GM12892 (cell line): Measurements from ENCODE around the gene ARSJ.

Experiments used
- POLR2A ChIP-seq: IDR thresholded peaks from 2 replicates; pipeline ENCODE4 v1.6.1; 2011; ENCODE audit warnings: low read depth, low read length, control low read depth
- POLR2AphosphoS5 ChIP-seq: IDR thresholded peaks from 2 replicates; pipeline ENCODE4 v1.6.1; 2011; ENCODE audit warnings: low read depth, low read length, control low read depth

- TF ChIP-seq POLR2A (no peak), POLR2AphosphoS5 (no peak)
Observed at GRCh38 chr4:113905301-113905700, 74.1 kb downstream of the ARSJ start.
